Colonic mucosa (tissue), 4 donors: ENCODE data around the gene NOTUM. TPM values are rescaled to one million over a fixed set of nuclear protein-coding genes. Genes with fewer than 3 reads are reported as not detected.

Source experiments
- DNase-seq: peaks from one replicate; pipeline ENCODE4 v3.0.0-alpha.2; 2020
- H3K27ac ChIP-seq: fragments of 200-600 bp; one replicate; pipeline ENCODE4 v1.8.0; 2021
- H3K27me3 ChIP-seq: fragments of 200-600 bp; one replicate; pipeline ENCODE4 v1.8.0; 2021
- H3K36me3 ChIP-seq: fragments of 200-600 bp; one replicate; pipeline ENCODE4 v1.8.0; 2021
- H3K4me1 ChIP-seq: fragments of 200-600 bp; one replicate; pipeline ENCODE4 v1.8.0; 2021; ENCODE audit warnings: mild to moderate bottlenecking
- H3K4me3 ChIP-seq: fragments of 200-600 bp; one replicate; pipeline ENCODE4 v1.8.0; 2021
- H3K9ac ChIP-seq, 2 donors: one replicate each; pipeline ENCODE4 v1.7.0; 2013; ENCODE audit warnings: control low read depth in 2 of 2, low read depth in 2 of 2, low read length in 2 of 2
- H3K9me3 ChIP-seq: fragments of 200-600 bp; one replicate; pipeline ENCODE4 v1.8.0; 2021
- CTCF ChIP-seq: fragments of 200-600 bp; IDR thresholded peaks from one replicate; pipeline ENCODE4 v1.8.0; 2022; ENCODE audit warnings: antibody characterized with exemption, mild to moderate bottlenecking
- intact Hi-C: fragments of 100-400 bp; cut with DNase I; formaldehyde crosslinking; loops from one replicate; pipeline ENCODE4 v1.14.1; 2022
- total RNA-seq, 2 donors: library from RNA; stranded (reverse); fragmentation: NEBNext Ultra II Directional in 1 of 2; extraction: Animal tissue kit (Norgen Biotek cat#: 25700) in 1 of 2; gene quantifications; one replicate each; pipeline ENCODE4 v1.2.1, GENCODE V29; 2021
- donor health status: healthy.
- donor health status: DM: no; HTN: no; CAD: no.
- donor health status: DM: no; HTN: no; CAD: no.

NOTUM gene
- total RNA-seq, 2 donors from 2014 or later: 0.57 TPM; not detected in 1

- no peak for TF ChIP-seq CTCF
- no peak overlapping the region for H3K4me3 ChIP-seq
- intact Hi-C loops: no loop called here
Measured at GRCh38 chr17:82007228-82007494, 46.2 kb upstream of the NOTUM start.

GRCh38 chr17:82006468-82007227 lies 45.7 kb upstream of the NOTUM start:
- H3K36me3 ChIP-seq: no peaks in the 10 kb centered on the region
- no peak overlapping the region for H3K4me3 ChIP-seq
- no peaks in the 10 kb centered on the region for H3K4me1 ChIP-seq
- no peak for TF ChIP-seq CTCF
- H3K9ac ChIP-seq: no peak overlapping the region
- H3K9me3 ChIP-seq: no peaks in the 10 kb centered on the region
- intact Hi-C loops: no loop called here
- no peak for DNase-seq
- no peaks in the 10 kb centered on the region for H3K27me3 ChIP-seq
- H3K27ac ChIP-seq: no peak overlapping the region

More at GRCh38 chr17:82007228-82007494, 46.2 kb upstream of the NOTUM start:
- Histone ChIP-seq H3K27ac (no peak overlapping the region), H3K9ac (no peak overlapping the region), H3K9me3 (no peaks in the 10 kb centered on the region), H3K36me3 (no peaks in the 10 kb centered on the region), H3K4me1 (no peaks in the 10 kb centered on the region), H3K27me3 (no peaks in the 10 kb centered on the region)
- no peak for DNase-seq

GRCh38 chr17:82005701-82006348 lies 44.8 kb upstream of the NOTUM start:
- no peak overlapping the region for H3K9ac ChIP-seq
- H3K36me3 ChIP-seq: no peaks in the 10 kb centered on the region
- H3K4me1 ChIP-seq: no peaks in the 10 kb centered on the region

GRCh38 chr17:82004517-82005455 lies 43.8 kb upstream of the NOTUM start:
- Histone ChIP-seq H3K27ac (no peak overlapping the region), H3K36me3 (no peaks in the 10 kb centered on the region), H3K9ac (no peak overlapping the region), H3K9me3 (no peaks in the 10 kb centered on the region), H3K4me3 (no peak overlapping the region), H3K27me3 (no peaks in the 10 kb centered on the region), H3K4me1 (no peaks in the 10 kb centered on the region)
- no peak for DNase-seq
- no peak for TF ChIP-seq CTCF
- intact Hi-C loops: no loop called here

More at GRCh38 chr17:82005701-82006348, 44.8 kb upstream of the NOTUM start:
- intact Hi-C loops: no loop called here
- no peak for DNase-seq
- Histone ChIP-seq H3K9me3 (no peaks in the 10 kb centered on the region), H3K4me3 (no peak overlapping the region), H3K27me3 (no peaks in the 10 kb centered on the region), H3K27ac (no peak overlapping the region)
- no peak for TF ChIP-seq CTCF
